BE2C (cell line): ENCODE data around the gene SNRNP35.
"Not testable (repeated sequence)": the region's sequence is repeated elsewhere in the genome, so short reads cannot be mapped to it uniquely, and the experiment has no call there.

Experiments used
- DNase-seq: peaks from one replicate; pipeline ENCODE4 v3.0.0-alpha.2; 2020
- H3K27me3 ChIP-seq: fragments of 250-450 bp; sonication (Bioruptor Pico); 2 replicates; pipeline ENCODE4 v1.5.1; 2020; ENCODE audit warnings: mild to moderate bottlenecking
- H3K36me3 ChIP-seq: fragments of 250-450 bp; sonication (Bioruptor Pico); 2 replicates; pipeline ENCODE4 v1.5.1; 2020; ENCODE audit warnings: mild to moderate bottlenecking
- H3K4me1 ChIP-seq: fragments of 250-450 bp; sonication (Bioruptor Pico); 2 replicates; pipeline ENCODE4 v1.5.1; 2020
- H3K4me3 ChIP-seq: 2 replicates; pipeline ENCODE4 v1.5.1; 2011; ENCODE audit warnings: low read depth, low read length
- H3K9me3 ChIP-seq: fragments of 250-450 bp; sonication (Bioruptor Pico); 2 replicates; pipeline ENCODE4 v1.5.1; 2020
- TF ChIP-seq, protein P1 (sequence below): IDR thresholded peaks from 2 replicates; pipeline ENCODE4 v1.5.1; 2012; ENCODE audit warnings: mild to moderate bottlenecking, low read depth, low read length

SNRNP35 gene

DNA sequence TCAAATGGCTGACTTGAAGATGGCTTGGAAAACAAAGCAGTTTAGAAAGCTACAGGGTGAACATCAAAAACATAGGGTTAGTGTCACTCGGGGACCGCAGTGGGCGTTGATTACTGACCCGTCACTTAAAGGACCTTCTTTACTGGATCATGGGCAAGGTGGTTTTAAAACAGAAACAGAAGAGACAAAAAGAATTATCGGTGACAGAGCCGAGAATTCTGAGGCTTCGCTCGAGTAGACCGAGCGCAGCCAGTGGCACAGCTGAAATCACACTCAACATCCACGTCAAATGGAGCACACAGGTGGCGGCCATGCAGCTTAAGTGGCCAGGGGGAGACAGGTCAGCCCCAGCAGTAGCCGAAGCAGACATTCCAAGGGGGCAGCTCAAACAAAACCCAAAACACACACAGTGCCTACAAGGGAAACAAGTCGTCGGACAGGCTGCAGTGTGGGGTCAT, 17.3 kb downstream of the SNRNP35 start:
- TF ChIP-seq, protein P1, sequence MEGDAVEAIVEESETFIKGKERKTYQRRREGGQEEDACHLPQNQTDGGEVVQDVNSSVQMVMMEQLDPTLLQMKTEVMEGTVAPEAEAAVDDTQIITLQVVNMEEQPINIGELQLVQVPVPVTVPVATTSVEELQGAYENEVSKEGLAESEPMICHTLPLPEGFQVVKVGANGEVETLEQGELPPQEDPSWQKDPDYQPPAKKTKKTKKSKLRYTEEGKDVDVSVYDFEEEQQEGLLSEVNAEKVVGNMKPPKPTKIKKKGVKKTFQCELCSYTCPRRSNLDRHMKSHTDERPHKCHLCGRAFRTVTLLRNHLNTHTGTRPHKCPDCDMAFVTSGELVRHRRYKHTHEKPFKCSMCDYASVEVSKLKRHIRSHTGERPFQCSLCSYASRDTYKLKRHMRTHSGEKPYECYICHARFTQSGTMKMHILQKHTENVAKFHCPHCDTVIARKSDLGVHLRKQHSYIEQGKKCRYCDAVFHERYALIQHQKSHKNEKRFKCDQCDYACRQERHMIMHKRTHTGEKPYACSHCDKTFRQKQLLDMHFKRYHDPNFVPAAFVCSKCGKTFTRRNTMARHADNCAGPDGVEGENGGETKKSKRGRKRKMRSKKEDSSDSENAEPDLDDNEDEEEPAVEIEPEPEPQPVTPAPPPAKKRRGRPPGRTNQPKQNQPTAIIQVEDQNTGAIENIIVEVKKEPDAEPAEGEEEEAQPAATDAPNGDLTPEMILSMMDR = no peak
- Histone ChIP-seq H3K4me3 (no peak overlapping the region), H3K36me3 (peaks cover 24% of the 10 kb centered on the region), H3K9me3 (no peaks in the 10 kb centered on the region), H3K27me3 (no peaks in the 10 kb centered on the region), H3K4me1 (no peaks in the 10 kb centered on the region)
- DNase-seq = no peak

DNA sequence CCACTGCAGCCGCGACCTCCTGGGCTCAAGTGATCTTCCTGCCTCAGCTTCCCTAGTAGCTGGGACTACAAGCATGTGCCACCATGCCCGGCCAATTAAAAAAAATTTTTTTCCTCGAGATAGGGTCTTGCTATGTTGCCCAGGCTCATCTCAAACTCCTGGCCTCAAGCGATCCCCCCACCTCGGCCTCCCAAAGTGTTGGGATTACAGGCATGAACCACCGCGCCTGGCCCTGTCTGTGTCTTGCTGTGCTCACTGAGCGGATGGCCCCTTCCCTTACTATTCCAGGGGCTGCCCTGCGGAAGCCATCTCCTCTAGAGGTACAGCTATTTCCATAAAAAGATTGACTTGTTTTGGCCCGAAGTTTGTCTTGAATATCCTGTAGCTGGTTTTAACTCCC, 20.1 kb downstream of the SNRNP35 start:
- TF ChIP-seq, protein P1 = no peak
- H3K27me3 ChIP-seq = no peaks in the 10 kb centered on the region
- DNase-seq = no peak
- H3K4me3 ChIP-seq = no peak overlapping the region
- H3K4me1 ChIP-seq = no peaks in the 10 kb centered on the region
- H3K9me3 ChIP-seq = no peaks in the 10 kb centered on the region
- H3K36me3 ChIP-seq = peaks cover under 1% of the 10 kb centered on the region; the same call in 1 of the 2 replicates

DNA sequence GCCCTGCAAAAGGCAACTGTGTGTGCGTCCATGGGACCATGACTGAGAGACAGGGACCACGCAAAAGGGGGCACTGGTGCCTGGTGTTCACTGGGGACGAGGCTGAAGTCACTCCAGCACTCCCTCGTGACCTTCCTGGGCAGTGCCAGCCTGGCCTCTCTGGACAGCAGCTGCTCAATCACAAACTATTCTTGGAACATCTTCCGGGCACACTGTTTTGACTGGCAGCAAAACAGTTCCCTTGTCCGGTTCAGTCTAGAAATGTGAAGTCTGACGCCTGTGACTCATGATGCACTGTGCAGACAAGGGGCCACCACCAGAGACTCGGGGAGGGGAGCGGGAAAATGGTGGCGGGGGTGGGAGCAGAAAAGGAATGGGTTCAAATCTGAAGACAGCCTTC, 20.8 kb downstream of the SNRNP35 start:
- TF ChIP-seq, protein P1 = no peak
- H3K9me3 ChIP-seq = no peaks in the 10 kb centered on the region
- no peak overlapping the region for H3K4me3 ChIP-seq
- H3K27me3 ChIP-seq = no peaks in the 10 kb centered on the region
- DNase-seq = no peak
- H3K4me1 ChIP-seq = no peaks in the 10 kb centered on the region
- H3K36me3 ChIP-seq = no peaks in the 10 kb centered on the region

DNA sequence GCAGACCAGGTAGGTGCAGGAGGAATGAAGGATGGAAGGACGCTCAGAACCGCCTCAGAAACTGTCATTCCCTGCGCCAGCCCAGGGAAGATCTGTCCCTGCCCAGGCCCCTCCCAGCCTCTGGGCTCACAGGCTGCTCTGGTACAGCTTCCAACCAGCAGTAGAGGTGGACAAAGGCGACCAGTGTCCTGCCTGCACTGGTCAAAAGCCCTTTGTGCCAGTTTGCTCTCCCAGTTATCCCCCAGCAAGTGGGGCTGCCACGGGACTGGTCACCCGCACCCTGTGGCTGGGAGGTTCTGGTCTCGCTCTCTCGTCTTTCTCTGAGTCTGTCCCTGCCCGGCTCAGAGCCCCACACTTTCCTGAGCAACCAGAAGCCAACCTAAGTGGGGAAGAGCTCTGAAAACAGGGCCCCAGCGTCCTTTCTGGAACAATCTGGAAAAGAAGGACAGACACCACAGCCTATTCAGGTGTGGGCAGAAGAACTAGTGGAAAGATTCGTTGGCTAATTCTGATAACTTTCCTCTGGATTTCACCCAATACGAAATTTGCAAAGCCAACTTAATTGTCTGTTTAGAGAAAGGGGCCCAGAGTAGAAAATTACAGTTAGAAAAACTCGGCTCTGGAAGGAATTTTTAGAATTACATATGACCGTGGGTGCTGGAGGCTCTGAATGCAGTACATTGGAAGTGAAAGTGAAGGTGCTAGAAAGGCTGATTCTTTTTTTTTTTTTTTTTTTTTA, 21.7 kb downstream of the SNRNP35 start:
- Histone ChIP-seq H3K4me3 (no peak overlapping the region), H3K36me3 (no peaks in the 10 kb centered on the region), H3K27me3 (no peaks in the 10 kb centered on the region), H3K9me3 (no peaks in the 10 kb centered on the region), H3K4me1 (no peaks in the 10 kb centered on the region)
- DNase-seq = no peak
- TF ChIP-seq, protein P1 = no peak

DNA sequence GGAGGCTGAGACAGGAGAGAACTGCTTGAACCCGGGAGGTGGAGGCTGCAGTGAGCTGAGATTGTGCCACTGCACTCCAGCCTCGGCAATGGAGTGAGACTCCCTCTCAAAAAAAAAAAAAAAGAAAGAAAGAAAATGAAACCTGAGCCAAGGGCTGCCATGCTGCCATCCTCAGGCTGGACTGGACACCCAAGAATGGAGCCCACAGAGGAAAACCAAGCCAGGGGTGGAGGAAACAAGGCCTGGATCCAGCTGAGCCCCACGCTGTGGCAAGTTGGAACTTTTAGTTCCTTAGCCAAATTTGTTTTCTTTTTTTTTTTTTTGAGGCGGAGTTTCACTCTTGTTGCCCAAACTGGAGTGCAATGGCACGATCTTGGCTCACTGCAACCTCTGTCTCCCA, 23.3 kb downstream of the SNRNP35 start:
- H3K4me3 ChIP-seq, H3K27me3 ChIP-seq, H3K4me1 ChIP-seq, H3K9me3 ChIP-seq, H3K36me3 ChIP-seq, DNase-seq: not testable (repeated sequence)

DNA sequence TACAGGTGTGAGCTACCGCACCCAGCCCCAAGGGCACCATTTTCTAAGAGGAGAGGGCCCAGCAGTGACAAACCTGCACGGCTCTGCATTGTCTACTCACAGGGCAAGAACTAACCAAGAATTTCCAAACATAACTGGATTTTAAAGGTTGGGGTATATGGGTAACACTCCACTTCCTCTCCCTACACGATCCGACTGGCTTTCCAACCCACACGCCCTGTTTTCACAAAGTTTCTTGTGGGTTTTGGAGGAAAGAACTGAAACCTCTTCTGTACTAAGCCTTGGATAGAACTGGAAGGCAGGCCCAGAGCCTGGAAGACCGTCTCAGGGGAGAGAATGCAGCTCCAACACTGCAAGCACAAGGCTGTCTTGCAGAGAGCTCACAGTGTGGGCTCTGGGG, 24.9 kb downstream of the SNRNP35 start:
- Histone ChIP-seq H3K4me1 (no peaks in the 10 kb centered on the region), H3K4me3 (no peak overlapping the region), H3K36me3 (no peaks in the 10 kb centered on the region), H3K9me3 (no peaks in the 10 kb centered on the region), H3K27me3 (no peaks in the 10 kb centered on the region)
- TF ChIP-seq, protein P1 = no peak
- DNase-seq = no peak
